Measurements from ENCODE around the gene GNG8.
"Not testable (repeated sequence)": the region's sequence is repeated elsewhere in the genome, so short reads cannot be mapped to it uniquely, and the experiment has no call there.

Gene GNG8

DNA sequence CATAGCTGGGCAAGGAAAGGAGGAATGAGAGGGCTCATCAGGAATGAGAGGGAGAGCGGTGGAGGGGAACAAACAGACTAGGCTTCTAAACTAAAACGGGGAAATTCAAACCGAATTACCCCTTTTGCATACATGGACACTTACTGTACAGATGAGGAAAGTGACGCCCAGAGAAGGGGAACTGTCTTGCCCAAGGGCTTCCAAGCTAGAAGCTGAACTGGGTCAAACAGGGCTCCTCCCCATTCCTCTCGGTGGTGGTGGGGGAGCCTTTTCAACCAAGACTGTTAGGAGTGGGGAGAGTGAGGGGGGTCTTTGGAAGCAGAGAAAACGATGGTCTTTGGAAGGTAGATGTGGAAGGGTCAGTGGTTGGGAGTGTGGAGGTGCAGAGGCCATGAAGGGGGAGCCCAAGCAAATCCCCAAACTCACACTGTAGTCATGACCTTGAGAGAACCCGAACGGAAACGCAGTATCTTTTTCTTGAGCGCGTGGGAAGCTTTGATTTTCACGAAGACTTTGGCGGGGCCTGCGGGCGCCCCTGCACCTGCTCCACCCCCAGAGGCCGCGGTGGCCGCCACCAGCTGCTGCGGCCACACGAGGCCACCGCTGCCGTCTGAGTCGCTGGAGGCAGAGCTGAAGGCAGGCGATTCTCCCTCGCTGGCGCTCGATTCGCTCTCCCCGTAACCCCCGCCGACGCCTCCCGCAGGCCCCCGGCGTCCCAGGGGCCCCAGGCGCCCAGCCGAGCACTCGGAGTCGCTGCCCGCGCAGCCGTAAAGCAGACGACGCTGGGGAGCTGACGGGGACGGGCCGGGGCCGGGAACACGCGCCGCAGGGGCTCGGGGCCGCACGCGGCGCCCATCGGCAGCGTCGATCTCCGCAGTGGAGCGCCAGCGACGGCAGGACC, 12.3 kb upstream of the GNG8 start:
- DNase-seq (ENCODE audit: low read depth in 2 of 2, low spot score in 1 of 2): no peak

- no peak for DNase-seq (ENCODE audit: low read depth in 2 of 2, low spot score in 1 of 2)
Measured at GRCh38 chr19:46646402-46646801, 10.4 kb upstream of the GNG8 start.

GRCh38 chr19:46644720-46645119, 8.7 kb upstream of the GNG8 start:
- DNase-seq (ENCODE audit: low read depth in 2 of 2, low spot score in 1 of 2): no peak

GRCh38 chr19:46640656-46641055, 4.7 kb upstream of the GNG8 start:
- no peak for DNase-seq (ENCODE audit: low read depth in 2 of 2, low spot score in 1 of 2)

DNA sequence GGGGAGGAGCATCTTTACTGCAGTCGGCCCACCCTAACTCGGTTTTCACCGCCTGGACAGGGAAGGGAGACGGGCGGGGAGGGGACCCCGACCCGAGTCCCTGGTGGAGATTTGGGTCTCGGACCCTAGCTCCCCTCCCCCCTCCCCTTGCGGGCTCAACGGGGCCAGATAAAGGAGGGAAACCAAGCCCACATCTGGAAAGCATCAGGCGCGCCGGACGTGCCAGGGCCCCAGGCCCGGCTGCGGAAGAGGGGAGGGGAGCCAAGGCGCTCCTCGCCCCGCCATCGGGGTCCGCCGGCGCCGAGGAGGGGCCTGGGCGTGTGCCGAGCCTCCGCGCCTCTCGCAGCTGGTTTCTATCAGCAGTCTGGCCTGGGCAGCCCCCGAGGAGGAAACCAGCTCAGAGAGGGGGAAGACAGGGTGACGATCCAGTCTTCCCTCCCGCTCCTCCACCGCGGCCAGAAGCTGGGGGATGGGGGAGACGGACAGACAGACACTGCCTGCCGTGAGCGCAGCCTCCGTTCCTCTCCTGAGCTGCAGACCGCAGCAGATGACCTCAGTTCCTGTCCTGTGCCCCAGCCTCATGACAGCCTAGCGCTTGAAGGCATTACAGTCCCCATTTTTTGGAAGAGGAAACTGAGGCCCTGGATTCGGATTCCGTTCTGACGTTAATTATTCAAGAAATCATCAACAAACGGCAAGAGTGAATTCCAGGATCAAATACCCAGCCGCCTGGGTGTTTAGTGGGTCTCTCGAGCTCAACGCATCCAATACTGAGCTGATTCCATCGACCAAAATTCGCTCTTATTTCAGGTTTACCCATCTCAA, 3.6 kb upstream of the GNG8 start:
- DNase-seq (ENCODE audit: low read depth in 2 of 2, low spot score in 1 of 2): no peak

- DNase-seq (ENCODE audit: low read depth in 2 of 2, low spot score in 1 of 2): no peak
Measured at GRCh38 chr19:46637224-46637623, 1.2 kb upstream of the GNG8 start.

DNA sequence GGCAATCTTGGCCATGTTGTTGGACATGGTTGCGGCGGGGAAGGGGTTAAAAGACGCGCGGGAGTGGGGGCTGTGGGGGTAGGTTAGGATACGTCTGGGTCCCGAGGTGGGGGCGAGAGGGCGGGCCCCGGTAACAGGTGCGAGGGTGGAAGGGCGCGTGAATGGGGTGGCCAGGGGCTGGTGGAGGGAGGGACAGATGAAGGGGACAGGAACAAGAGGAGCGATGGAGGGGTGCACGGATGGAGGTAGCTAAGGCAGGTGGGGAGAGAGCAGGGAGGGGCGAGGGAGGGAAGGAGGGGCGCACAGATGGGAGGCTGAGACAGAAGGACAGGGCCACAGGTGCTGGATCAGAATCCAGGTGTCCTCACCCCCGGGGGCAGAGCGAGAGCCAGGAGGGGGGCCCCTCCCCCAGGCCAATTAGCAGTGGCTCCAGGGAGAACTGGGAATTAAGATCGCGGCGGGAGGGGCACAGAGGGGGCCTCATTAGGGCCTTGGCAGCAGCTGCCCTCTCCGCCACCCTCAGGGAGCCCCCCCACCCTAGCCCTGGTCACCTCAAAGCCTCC, 1.3 kb downstream of the GNG8 start:
- no peak for DNase-seq (ENCODE audit: low read depth in 2 of 2, low spot score in 1 of 2)

- peak; percentile 77 to 86 for DNase-seq (ENCODE audit: low read depth in 2 of 2, low spot score in 1 of 2)
Measured at GRCh38 chr19:46634045-46634655, 1.9 kb downstream of the GNG8 start.

GRCh38 chr19:46633130-46633529, 2.9 kb downstream of the GNG8 start:
- DNase-seq (ENCODE audit: low read depth in 2 of 2, low spot score in 1 of 2): no peak

DNA sequence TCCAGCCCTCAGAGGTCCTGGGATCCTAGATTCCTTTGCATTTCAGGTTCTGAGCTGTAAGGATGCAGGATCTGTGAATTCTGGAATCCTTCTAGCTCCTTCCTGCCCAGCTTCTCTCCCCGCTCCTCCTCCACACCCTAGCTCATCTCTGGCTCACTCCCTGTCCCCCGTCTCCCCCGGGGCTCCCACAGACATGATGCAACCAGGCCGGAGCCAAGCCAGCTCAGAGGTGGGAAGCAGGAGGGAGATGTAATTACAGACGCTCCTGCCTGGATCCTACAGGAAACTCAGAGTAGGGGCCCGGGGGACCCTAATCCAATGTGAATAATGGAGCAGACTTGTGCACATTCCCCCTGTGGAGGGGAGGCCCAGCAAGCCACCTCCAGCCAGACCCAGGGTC, 4.5 kb downstream of the GNG8 start:
- DNase-seq (ENCODE audit: low read depth in 2 of 2, low spot score in 1 of 2): no peak

DNA sequence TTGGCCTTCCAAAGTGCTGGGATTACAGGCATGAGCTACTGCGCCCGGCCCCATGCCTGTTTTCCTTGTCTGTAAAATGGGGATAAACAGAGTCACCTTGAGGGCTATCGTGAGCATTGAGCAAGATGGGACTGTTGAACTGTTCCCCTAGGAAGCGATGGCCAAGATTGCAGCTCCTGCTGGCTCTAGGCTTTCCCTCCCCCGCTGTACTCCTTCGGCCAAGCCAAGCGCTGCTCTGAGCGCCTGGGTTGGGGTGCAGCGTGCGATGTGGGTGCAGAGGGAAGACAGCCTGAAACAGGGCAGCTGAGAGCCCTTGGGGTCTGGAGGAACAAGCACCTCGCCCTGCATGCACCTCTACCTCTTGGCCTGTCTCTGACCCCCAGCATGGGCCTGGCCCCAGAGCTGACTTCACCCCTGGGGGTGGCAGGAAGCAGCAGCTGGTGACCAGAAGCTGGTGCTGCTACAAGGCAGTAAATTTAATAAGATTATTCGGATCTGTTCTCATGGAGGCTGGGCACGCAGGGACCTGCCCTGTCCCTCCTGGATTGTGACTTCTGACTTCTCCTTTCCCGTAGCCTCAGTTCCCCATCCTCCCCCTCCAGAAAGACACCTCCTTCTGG, 5.3 kb downstream of the GNG8 start:
- no peak for DNase-seq (ENCODE audit: low read depth in 2 of 2, low spot score in 1 of 2)

- no peak for DNase-seq (ENCODE audit: low read depth in 2 of 2, low spot score in 1 of 2)
Measured at GRCh38 chr19:46629546-46630025, 6.4 kb downstream of the GNG8 start.

GRCh38 chr19:46628970-46629369, 7.0 kb downstream of the GNG8 start:
- not testable (repeated sequence) for DNase-seq (ENCODE audit: low read depth in 2 of 2, low spot score in 1 of 2)

DNA sequence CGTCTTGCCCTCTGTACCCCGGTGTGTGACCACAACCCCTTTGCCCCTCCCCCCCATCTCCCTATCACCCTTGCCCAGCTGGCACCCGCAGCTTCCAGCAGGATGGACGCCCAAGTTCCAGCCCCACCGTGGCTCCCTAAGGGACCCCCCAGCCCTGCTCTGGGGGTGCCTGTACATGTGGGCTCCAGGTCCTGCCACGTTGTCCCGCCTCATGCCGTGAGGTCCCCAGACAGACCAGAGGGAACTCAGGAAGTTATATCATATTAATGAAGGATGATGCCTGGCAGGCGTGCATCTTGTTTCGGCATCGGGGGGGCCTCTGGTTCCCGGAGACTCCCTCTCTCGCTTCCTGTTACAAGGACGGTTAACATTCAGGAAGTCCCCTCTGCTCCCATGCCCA, 9.6 kb downstream of the GNG8 start:
- no peak for DNase-seq (ENCODE audit: low read depth in 2 of 2, low spot score in 1 of 2)

DNA sequence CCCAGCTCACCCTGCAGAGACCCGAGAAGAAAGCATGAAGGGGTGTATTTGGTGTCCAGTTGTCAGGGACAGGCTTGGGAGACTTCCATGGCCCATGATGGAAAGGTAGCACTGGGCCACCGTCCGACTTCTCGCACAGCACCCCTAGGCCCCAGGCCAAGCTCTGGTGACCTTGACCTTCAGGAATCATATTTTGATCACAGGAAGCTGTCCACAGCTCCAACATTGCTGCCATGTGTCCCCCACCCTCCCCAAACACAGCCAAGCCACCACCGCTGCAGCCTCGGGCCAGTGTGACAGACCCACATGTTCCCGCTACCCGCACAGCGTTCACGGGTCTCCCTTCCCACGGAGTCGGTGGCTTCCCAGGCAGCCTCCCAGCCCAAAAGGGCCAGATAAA, 10.3 kb downstream of the GNG8 start:
- DNase-seq (ENCODE audit: low read depth in 2 of 2, low spot score in 1 of 2): no peak

GRCh38 chr19:46624958-46625661, 10.9 kb downstream of the GNG8 start, which contains the start of gene PTGIR:
Gene PTGIR, minus strand, starts transcription at chr19:46625089. Its CDS starts 864 bp downstream, at chr19:46624225.
- no peak for DNase-seq (ENCODE audit: low read depth in 2 of 2, low spot score in 1 of 2)

- DNase-seq (ENCODE audit: low read depth in 2 of 2, low spot score in 1 of 2): no peak
Measured at GRCh38 chr19:46623915-46624502, 12.0 kb downstream of the GNG8 start.

- DNase-seq (ENCODE audit: low read depth in 2 of 2, low spot score in 1 of 2): no peak
Measured at GRCh38 chr19:46622118-46622446, 13.9 kb downstream of the GNG8 start.

DNA sequence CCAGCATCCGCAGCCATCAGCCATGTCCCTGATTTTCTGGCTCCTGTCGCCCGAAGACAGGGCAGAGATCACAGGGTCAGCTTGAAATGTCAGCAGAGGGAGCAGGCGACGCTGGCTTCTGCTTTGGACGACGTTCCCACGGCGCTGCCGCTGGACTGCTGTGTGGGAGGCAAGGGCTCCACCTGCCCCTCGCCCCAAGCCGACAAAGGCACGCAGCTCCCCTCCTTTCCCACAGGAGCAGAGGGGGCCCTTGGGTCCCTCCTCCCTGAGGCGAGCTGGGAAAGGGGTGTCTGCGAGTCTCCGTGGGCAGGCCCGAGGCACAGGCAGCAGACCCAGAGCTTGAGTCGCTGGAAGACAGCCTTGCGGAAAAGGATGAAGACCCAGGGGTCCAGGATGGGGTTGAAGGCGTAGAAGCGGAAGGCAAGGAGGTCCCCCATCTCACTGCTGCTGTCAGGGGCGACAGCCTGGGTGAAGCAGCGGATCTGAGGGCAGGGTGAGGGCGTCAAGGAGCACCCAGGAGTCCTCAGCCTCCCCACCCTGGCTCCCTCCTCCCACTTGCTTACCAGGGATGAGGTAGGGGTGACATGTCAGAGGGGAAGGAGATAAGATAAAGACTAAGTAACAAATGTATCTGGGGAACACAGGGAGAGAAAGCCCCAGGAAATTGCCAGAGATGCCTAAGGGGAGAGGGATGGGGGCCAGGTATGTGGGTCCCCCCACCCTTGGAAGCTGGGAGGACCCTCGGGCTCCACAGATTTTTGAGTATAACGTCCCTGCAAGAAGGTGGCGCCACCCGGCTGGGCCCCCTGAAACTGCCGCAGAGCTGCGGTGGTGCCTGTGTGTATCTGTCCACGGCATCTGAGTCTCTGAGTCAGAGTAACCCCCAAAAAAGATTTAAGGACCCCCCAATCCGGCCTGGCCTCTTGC, 14.5 kb downstream of the GNG8 start:
- no peak for DNase-seq (ENCODE audit: low read depth in 2 of 2, low spot score in 1 of 2)

Measured in stimulated activated CD8-positive, alpha-beta memory T cell treated with anti-CD3 and anti-CD28 coated beads, Interleukin-4, amount 100 ng/mL, for 4 hours (primary cell).